AG09319 (cell line): Measurements from ENCODE around the gene SCN1B.

Experiments used
- DNase-seq: peaks from one replicate; pipeline ENCODE4 v3.0.0-alpha.2; 2010; ENCODE audit warnings: low read depth; ENCODE audit errors: extremely low read depth
- CTCF ChIP-seq: IDR thresholded peaks from 2 replicates; pipeline ENCODE4 v1.5.1; 2011; ENCODE audit warnings: low read depth, mild to moderate bottlenecking, inconsistent platforms, low read length, moderate library complexity

The SCN1B gene

DNA sequence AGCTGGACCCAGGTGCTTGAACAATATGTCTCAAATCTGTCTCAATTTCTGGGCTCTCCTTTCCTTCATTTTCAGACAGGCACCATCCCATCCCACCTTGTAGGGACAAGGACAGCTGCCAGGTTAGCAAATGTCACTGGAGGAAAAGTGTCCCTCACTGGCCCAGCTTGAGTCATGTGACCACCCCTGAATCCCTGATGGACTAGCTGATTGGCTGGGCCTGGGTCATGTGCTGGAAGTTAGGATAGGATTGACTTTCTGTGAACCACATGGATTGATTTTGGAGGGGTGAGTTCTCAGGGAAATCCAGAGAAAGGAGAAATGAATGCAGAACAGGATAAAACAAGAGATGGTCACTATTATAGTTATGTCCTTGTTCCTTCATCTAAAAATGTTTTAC is 57.1 kb downstream of the SCN1B start:
- no peak for TF ChIP-seq CTCF
- no peak for DNase-seq

DNA sequence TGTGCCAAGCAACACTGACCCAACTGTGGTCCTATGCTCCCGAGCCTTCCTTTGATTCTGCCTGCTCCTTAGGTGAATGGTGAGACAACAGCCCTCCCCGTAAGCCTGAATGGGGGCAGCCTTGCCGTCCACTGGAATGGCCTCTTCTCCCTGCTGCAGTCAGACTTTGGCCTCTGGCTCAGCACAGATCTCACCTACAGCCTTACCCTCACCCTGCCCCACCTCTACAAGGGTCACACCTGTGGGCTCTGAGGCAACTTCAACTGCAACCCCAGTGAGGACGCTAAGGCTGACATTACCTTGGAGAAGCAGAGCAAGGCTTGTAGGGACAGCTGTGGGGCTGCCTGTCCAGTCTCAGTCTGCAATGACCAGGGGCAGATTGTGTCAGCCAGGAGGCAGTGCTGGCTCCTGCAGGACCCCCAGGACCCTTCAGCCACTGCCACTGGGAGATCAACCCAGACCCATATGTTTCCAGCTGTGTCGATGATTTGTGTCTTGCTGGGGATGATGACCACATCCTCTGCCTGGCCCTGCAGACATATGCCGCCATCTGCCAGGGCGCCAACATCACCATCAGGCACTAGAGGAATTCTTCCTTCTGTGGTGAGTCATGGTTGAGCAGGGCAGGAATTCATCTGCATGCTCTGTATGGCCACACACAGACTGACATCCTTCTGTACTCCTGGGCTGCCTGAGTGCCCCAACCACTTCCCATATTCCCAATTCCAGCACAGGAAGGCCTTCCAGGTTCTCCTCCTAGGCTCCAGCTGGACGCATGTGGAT is 58.1 kb downstream of the SCN1B start:
- no peak for TF ChIP-seq CTCF
- no peak for DNase-seq

GRCh38 chr19:35089554-35089953 is 59.3 kb downstream of the SCN1B start:
- no peak for DNase-seq
- no peak for TF ChIP-seq CTCF
